SU-DHL-6 (cell line): Measurements from ENCODE around the gene TGFA.

Experiments used
- H2AFZ ChIP-seq: fragments of 200-600 bp; sonication (generic); 2 replicates; pipeline ENCODE4 v1.6.1; 2014; ENCODE audit warnings: low read depth, mild to moderate bottlenecking, moderate library complexity, mixed read lengths, antibody characterized with exemption, low read length; ENCODE audit not compliant: severe bottlenecking
- H3F3A ChIP-seq: fragments of 200-600 bp; shearing (Covaris generic); 2 replicates; pipeline ENCODE4 v1.6.0; 2016; ENCODE audit warnings: antibody characterized with exemption, mild to moderate bottlenecking; ENCODE audit not compliant: insufficient read depth
- H3K27ac ChIP-seq: fragments of 200-600 bp; sonication (generic); 2 replicates; pipeline ENCODE4 v1.5.1; 2016; ENCODE audit warnings: low read depth, mild to moderate bottlenecking, low read length, moderate library complexity, mixed read lengths
- H3K27me3 ChIP-seq: fragments of 200-600 bp; sonication (generic), shearing (Covaris generic); 2 replicates; pipeline ENCODE4 v1.6.0; 2014; ENCODE audit warnings: mild to moderate bottlenecking, low read length
- H3K36me3 ChIP-seq: fragments of 200-600 bp; sonication (generic); 2 replicates; pipeline ENCODE4 v1.6.1; 2014; ENCODE audit warnings: mild to moderate bottlenecking, low read length, mixed read lengths
- H3K4me2 ChIP-seq: fragments of 300-600, 200-600 bp; shearing (Covaris generic), sonication (generic); 2 replicates; pipeline ENCODE4 v1.6.0; 2014; ENCODE audit warnings: low read length, low read depth, mild to moderate bottlenecking; ENCODE audit not compliant: poor library complexity, severe bottlenecking
- H3K4me3 ChIP-seq: fragments of 200-600 bp; sonication (generic); 2 replicates; pipeline ENCODE4 v1.5.1; 2014; ENCODE audit warnings: antibody characterized with exemption, low read length, mild to moderate bottlenecking, mixed read lengths; ENCODE audit not compliant: insufficient read depth, poor library complexity, severe bottlenecking
- H3K79me2 ChIP-seq: fragments of 200-600 bp; sonication (generic); 2 replicates; pipeline ENCODE4 v1.6.1; 2014; ENCODE audit warnings: mild to moderate bottlenecking, low read length, moderate library complexity; ENCODE audit not compliant: insufficient read depth
- H3K9ac ChIP-seq: fragments of 200-600 bp; sonication (generic); 2 replicates; pipeline ENCODE4 v1.7.0; 2014; ENCODE audit warnings: mild to moderate bottlenecking, low read length
- H3K9me2 ChIP-seq: fragments of 200-600 bp; sonication (generic); replicated peaks from 2 replicates; pipeline ENCODE4 v1.6.1; 2014; ENCODE audit warnings: low read length; ENCODE audit not compliant: insufficient read depth
- H3K9me3 ChIP-seq: fragments of 200-600 bp; sonication (generic); 2 replicates; pipeline ENCODE4 v1.6.1; 2014; ENCODE audit warnings: low read length, mixed read lengths; ENCODE audit not compliant: insufficient read depth
- H4K20me1 ChIP-seq: fragments of 200-600 bp; sonication (generic); 2 replicates; pipeline ENCODE4 v1.6.1; 2014; ENCODE audit warnings: low read depth, mild to moderate bottlenecking, antibody characterized with exemption, low read length, moderate library complexity, mixed read lengths
- CTCF ChIP-seq: fragments of 200-600 bp; sonication (generic); IDR thresholded peaks from one replicate; pipeline ENCODE4 v1.5.1; 2017; ENCODE audit warnings: antibody characterized with exemption, mild to moderate bottlenecking, low read length, moderate library complexity; ENCODE audit not compliant: insufficient read depth, poor library complexity, severe bottlenecking
- EZH2phosphoT487 ChIP-seq: fragments of 200-600 bp; sonication (generic), shearing (Covaris generic); conservative IDR thresholded peaks from 2 replicates; pipeline ENCODE4 v1.6.1; 2018; ENCODE audit warnings: mild to moderate bottlenecking, antibody characterized with exemption, low read length, moderate library complexity, mixed read lengths

TGFA gene

DNA sequence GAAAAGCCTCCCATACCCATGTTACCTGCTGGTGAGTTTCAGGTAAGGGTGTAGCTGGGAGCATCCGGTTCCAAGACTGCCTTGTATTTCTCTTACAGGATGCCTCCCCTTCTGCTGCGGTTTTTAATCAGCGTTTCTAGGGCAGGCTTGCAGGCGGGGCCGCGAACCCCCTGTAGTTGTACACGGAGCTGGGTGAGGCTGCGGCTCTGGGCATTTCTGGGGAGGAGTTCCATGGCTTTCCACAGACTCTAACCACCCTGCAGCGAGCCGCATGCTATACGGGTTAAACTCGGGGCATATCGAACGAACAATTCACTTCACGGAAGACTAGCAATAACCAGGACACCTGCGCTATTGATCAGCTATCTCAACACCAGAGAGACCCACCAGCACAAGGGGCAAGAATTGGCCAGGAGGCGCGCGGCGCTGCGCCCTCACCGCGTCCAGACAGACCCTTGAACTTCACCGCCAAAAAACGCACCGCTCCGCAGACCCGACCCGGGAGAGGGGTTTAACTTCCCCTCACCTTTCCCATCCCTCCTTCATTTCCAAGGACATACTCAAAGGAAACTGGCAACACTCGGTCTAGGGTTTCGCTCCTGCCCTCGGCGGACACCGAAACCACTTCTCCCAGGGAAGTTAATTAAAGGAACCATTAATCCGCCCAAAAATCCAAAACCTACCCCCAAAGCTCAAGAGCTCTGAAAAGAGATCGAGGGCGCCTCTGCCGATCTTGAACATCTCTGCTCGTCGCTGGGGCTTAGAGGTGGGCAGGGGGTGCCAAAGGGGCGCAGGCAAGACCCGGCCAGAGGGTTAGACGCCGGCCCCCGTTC, 909 bp downstream of the TGFA start:
- no peaks in the 10 kb centered on the region for H3K9me3 ChIP-seq
- no peaks in the 10 kb centered on the region for H4K20me1 ChIP-seq
- no peak overlapping the region for H3K27ac ChIP-seq
- no peaks in the 10 kb centered on the region for H3K9me2 ChIP-seq
- no peaks in the 10 kb centered on the region for H3F3A ChIP-seq
- TF ChIP-seq CTCF, result no peak
- TF ChIP-seq EZH2phosphoT487, result no peak
- no peaks in the 10 kb centered on the region for H3K79me2 ChIP-seq
- no peak overlapping the region for H3K4me3 ChIP-seq
- H3K9ac ChIP-seq, result 0 out of 2 replicates have a peak overlapping the region, but pooled peaks have one; percentile 43
- H3K4me2 ChIP-seq, result peak overlapping the region; percentile 65
- no peaks in the 10 kb centered on the region for H3K27me3 ChIP-seq
- H3K36me3 ChIP-seq, result no peaks in the 10 kb centered on the region
- no peak overlapping the region for H2AFZ ChIP-seq

- no peaks in the 10 kb centered on the region for H3F3A ChIP-seq
- H3K9me2 ChIP-seq, result no peaks in the 10 kb centered on the region
- H3K27me3 ChIP-seq, result no peaks in the 10 kb centered on the region
- H3K79me2 ChIP-seq, result no peaks in the 10 kb centered on the region
- TF ChIP-seq CTCF (no peak), EZH2phosphoT487 (no peak)
- no peaks in the 10 kb centered on the region for H3K9me3 ChIP-seq
- H3K9ac ChIP-seq, result no peak overlapping the region
- H3K27ac ChIP-seq, result no peak overlapping the region
- H2AFZ ChIP-seq, result no peak overlapping the region
- no peak overlapping the region for H3K4me2 ChIP-seq
- no peaks in the 10 kb centered on the region for H4K20me1 ChIP-seq
- no peak overlapping the region for H3K4me3 ChIP-seq
- no peaks in the 10 kb centered on the region for H3K36me3 ChIP-seq
These were observed 2.5 kb downstream of the TGFA start for GRCh38 chr2:70551167-70551566.

GRCh38 chr2:70549962-70550361, 3.7 kb downstream of the TGFA start:
- Histone ChIP-seq H3K79me2 (no peaks in the 10 kb centered on the region), H3K4me2 (no peak overlapping the region), H3K9ac (no peak overlapping the region), H4K20me1 (no peaks in the 10 kb centered on the region), H3K9me2 (no peaks in the 10 kb centered on the region), H2AFZ (no peak overlapping the region), H3K36me3 (no peaks in the 10 kb centered on the region), H3K27me3 (no peaks in the 10 kb centered on the region), H3K27ac (no peak overlapping the region), H3K4me3 (no peak overlapping the region), H3F3A (no peaks in the 10 kb centered on the region), H3K9me3 (no peaks in the 10 kb centered on the region)
- TF ChIP-seq CTCF, result no peak
- no peak for TF ChIP-seq EZH2phosphoT487
